GM12865 (cell line): ENCODE data around the gene STXBP6.

Experiments used
- DNase-seq: peaks from one replicate; pipeline ENCODE4 v3.0.0; 2010; ENCODE audit warnings: low read depth
- H3K4me3 ChIP-seq: 2 replicates; pipeline ENCODE4 v1.5.1; 2011; ENCODE audit warnings: mild to moderate bottlenecking, low read depth, low read length, control low read depth
- TF ChIP-seq, protein P1 (sequence below): IDR thresholded peaks from 2 replicates; pipeline ENCODE4 v1.5.1; 2011; ENCODE audit warnings: low read length, control low read depth, low read depth, inconsistent platforms; ENCODE audit not compliant: insufficient read depth; ENCODE audit errors: missing control alignments

STXBP6 gene

DNA sequence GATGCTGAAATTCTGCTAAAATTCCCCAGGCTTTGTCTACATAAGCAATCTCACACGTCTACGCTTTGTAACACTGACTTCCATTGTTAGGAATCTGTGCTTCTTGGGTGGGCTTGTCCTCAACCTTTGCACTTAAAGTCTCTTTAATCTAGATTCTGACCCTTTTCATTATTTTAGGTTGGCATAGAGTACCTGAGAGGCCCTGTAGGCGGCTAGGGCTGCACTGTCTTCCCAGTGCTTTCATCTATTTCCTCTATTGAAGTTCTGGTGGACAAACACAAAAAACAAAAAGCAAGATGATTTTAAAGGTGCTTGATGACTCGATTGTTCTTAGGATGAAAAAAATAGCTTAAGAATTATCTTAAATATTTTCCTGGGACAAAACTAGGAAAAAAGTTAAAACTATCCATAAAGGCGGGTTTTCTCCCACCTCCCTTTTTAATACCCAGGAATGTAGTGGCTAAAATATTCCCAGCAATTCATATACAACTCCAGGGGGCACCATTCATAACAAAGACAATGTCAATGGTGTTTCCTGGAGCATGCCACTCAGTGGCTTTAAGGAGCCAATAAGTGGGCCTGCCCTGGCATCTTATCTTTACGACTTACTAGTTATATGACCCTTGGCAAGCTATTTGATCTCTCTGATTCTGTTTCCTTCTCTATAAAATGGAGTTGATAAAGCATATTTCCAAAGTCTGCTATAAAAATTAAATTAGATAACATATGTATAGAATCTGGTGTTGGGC, 197.5 kb downstream of the STXBP6 start:
- H3K4me3 ChIP-seq: no peak overlapping the region
- TF ChIP-seq, protein P1, sequence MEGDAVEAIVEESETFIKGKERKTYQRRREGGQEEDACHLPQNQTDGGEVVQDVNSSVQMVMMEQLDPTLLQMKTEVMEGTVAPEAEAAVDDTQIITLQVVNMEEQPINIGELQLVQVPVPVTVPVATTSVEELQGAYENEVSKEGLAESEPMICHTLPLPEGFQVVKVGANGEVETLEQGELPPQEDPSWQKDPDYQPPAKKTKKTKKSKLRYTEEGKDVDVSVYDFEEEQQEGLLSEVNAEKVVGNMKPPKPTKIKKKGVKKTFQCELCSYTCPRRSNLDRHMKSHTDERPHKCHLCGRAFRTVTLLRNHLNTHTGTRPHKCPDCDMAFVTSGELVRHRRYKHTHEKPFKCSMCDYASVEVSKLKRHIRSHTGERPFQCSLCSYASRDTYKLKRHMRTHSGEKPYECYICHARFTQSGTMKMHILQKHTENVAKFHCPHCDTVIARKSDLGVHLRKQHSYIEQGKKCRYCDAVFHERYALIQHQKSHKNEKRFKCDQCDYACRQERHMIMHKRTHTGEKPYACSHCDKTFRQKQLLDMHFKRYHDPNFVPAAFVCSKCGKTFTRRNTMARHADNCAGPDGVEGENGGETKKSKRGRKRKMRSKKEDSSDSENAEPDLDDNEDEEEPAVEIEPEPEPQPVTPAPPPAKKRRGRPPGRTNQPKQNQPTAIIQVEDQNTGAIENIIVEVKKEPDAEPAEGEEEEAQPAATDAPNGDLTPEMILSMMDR: no peak
- no peak for DNase-seq

GRCh38 chr14:24851837-24852236, 198.1 kb downstream of the STXBP6 start:
- DNase-seq: no peak
- no peak overlapping the region for H3K4me3 ChIP-seq
- TF ChIP-seq, protein P1: no peak

GRCh38 chr14:24851406-24851805, 198.5 kb downstream of the STXBP6 start:
- H3K4me3 ChIP-seq: no peak overlapping the region
- TF ChIP-seq, protein P1: no peak
- no peak for DNase-seq

DNA sequence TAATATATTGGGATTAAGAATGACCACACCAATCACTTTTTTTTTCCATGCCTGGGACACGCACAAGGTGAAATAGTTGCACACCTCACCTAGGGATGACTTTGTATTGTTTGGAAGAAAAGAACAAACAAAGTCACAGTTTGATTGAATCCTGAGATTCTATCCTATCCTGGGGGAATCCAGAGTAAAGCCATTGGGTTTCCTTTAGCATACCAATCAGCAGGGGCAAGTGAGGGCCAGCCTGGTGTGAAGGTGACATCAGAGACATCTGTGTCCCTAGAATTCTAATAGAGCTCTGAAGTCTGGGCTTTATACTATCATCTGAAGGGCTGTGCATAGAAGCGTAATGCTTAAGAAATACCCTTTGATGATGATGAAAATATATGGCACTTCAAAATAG, 199.9 kb downstream of the STXBP6 start:
- no peak overlapping the region for H3K4me3 ChIP-seq
- TF ChIP-seq, protein P1: no peak
- no peak for DNase-seq

DNA sequence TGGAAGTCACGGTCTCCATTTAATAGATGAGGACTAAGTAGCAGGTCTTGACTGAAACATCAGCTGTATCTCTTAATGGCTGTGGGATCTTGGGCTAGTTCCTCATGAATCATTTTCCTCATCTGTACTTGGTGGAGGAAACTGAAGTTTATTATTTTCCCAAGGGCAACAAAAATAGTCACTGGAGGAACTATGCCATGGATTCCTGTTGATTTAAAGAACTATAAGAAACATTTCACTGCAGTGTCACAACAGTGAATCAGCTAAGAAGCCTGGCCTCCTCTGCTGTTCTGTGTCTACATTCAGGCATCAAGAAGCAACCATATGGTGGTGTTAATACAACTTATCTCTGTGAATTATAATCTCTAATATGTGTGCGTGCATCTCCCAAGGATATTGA, 200.5 kb downstream of the STXBP6 start:
- TF ChIP-seq, protein P1: no peak
- DNase-seq: no peak
- no peak overlapping the region for H3K4me3 ChIP-seq

GRCh38 chr14:24848102-24848790, 201.7 kb downstream of the STXBP6 start:
- no peak overlapping the region for H3K4me3 ChIP-seq
- no peak for DNase-seq
- TF ChIP-seq, protein P1: no peak

- no peak for DNase-seq
- no peak overlapping the region for H3K4me3 ChIP-seq
- TF ChIP-seq, protein P1: no peak
Measured at GRCh38 chr14:24847568-24848095, 202.3 kb downstream of the STXBP6 start.
